GM12878 (cell line): ENCODE measurements around the gene COLQ. TPM values are rescaled to one million over a fixed set of nuclear protein-coding genes. Genes with fewer than 3 reads are reported as not detected.

Experiments used
- ATAC-seq: fragments of 200-7000 bp; cut with Tn5 transposase; 3 replicates; pipeline ENCODE4 v1.9.1; 2020; ENCODE audit warnings: mild to moderate bottlenecking, moderate library complexity
- BruUV-seq: library from RNA; stranded (reverse); fragments of 400-500 nt; replicated peaks from 2 replicates; lab custom pipeline; 2021; lab: Mats Ljungman, UMichigan
- CTCF ChIA-PET: fragments of 300-600 bp; sonication (Branson Sonifier 250); formaldehyde crosslinking; extraction: SDS; loops from one replicate; lab custom pipeline; 2021; ENCODE audit warnings: inconsistent platforms; lab: Yijun Ruan, JAX
- POLR2A ChIA-PET: fragments of 350-600 bp; formaldehyde crosslinking; extraction: SDS; loops from one replicate; lab custom pipeline; 2021; ENCODE audit warnings: inconsistent platforms; lab: Charles Lee
- RAD21 ChIA-PET: fragments of 300-600 bp; sonication (Branson Sonifier 250); formaldehyde crosslinking; loops from one replicate; lab custom pipeline; 2023; ENCODE audit warnings: antibody characterized with exemption; ENCODE audit not compliant: unreplicated experiment; lab: Charles Lee
- SMC1A ChIA-PET: fragments of 300-600 bp; sonication (Branson Sonifier 250); formaldehyde crosslinking; loops from one replicate; lab custom pipeline; 2023; ENCODE audit not compliant: unreplicated experiment, uncharacterized antibody; lab: Charles Lee
- DNase-seq: peaks from one replicate; pipeline ENCODE4 v3.0.0-alpha.2; 2011; ENCODE audit warnings: low read depth, low spot score
- FAIRE-seq: peaks from 3 replicates; lab custom pipeline; 2011; peaks lifted over from hg19 to GRCh38; lab: Jason Lieb, UNC
- H2AFZ ChIP-seq: 2 replicates; pipeline ENCODE4 v1.6.0; 2011; ENCODE audit warnings: low read depth, low read length, control low read depth; ENCODE audit not compliant: control insufficient read depth
- H3K27ac ChIP-seq: 2 replicates; pipeline ENCODE4 v1.5.1; 2011; ENCODE audit warnings: control low read depth; ENCODE audit not compliant: control insufficient read depth, insufficient read depth
- H3K27me3 ChIP-seq, 2 experiments: replicated peaks in 1 of 2; 2 replicates each; pipeline versions ENCODE4 v1.6.0 to v1.6.1; 2011; ENCODE audit warnings: low read length in 1 of 2; ENCODE audit not compliant: control insufficient read depth in 2 of 2, insufficient read depth in 2 of 2
- H3K36me3 ChIP-seq, 2 experiments: 2 replicates each; pipeline ENCODE4 v1.5.1; 2011; ENCODE audit warnings: low read length in 1 of 2; ENCODE audit not compliant: control insufficient read depth in 2 of 2, insufficient read depth in 2 of 2
- H3K4me1 ChIP-seq: 2 replicates; pipeline ENCODE4 v1.6.1; 2011; ENCODE audit warnings: mild to moderate bottlenecking, low read length, moderate library complexity, mixed read lengths; ENCODE audit not compliant: control insufficient read depth, insufficient read depth
- H3K4me2 ChIP-seq: 2 replicates; pipeline ENCODE4 v1.6.0; 2011; ENCODE audit warnings: control low read depth; ENCODE audit not compliant: control insufficient read depth, insufficient read depth
- H3K4me3 ChIP-seq: fragments of 200-600 bp; sonication (generic); 2 replicates; pipeline ENCODE4 v1.5.1; 2016
- H3K79me2 ChIP-seq: 2 replicates; pipeline ENCODE4 v1.6.0; 2011; ENCODE audit warnings: low read length; ENCODE audit not compliant: control insufficient read depth, insufficient read depth
- H3K9ac ChIP-seq: 2 replicates; pipeline ENCODE4 v1.8.0; 2011; ENCODE audit warnings: low read length, control low read depth, mixed read lengths; ENCODE audit not compliant: control insufficient read depth, insufficient read depth
- H3K9me3 ChIP-seq: replicated peaks from 3 replicates; pipeline ENCODE4 v1.5.1; 2011; ENCODE audit warnings: mild to moderate bottlenecking, low read length; ENCODE audit not compliant: control insufficient read depth, insufficient read depth
- H4K20me1 ChIP-seq: 2 replicates; pipeline ENCODE4 v1.6.0; 2011; ENCODE audit not compliant: control insufficient read depth, insufficient read depth
- DPF2 ChIP-seq: fragments of 450-650 bp; IDR thresholded peaks from 2 replicates; pipeline ENCODE4 v1.6.1; 2017; ENCODE audit warnings: mild to moderate bottlenecking
- ESRRA ChIP-seq: IDR thresholded peaks from 2 replicates; pipeline ENCODE4 v1.6.1; 2012; ENCODE audit warnings: mild to moderate bottlenecking, low read length, improper control_type of control experiment
- FOS ChIP-seq: IDR thresholded peaks from 3 replicates; pipeline ENCODE4 v1.6.1; 2011; ENCODE audit warnings: borderline replicate concordance; ENCODE audit not compliant: insufficient read length; ENCODE audit errors: extremely low read depth
- GATAD2B ChIP-seq: fragments of 450-650 bp; conservative IDR thresholded peaks from 2 replicates; pipeline ENCODE4 v1.6.1; 2017; ENCODE audit warnings: low read depth, mild to moderate bottlenecking, moderate library complexity
- HCFC1 ChIP-seq: fragments of 150-350 bp; IDR thresholded peaks from 2 replicates; pipeline ENCODE4 v1.6.1; 2014; ENCODE audit warnings: low read length
- MLLT1 ChIP-seq: fragments of 450-650 bp; IDR thresholded peaks from 2 replicates; pipeline ENCODE4 v1.6.1; 2016; ENCODE audit warnings: mild to moderate bottlenecking
- NR2F1 ChIP-seq: fragments of 450-650 bp; conservative IDR thresholded peaks from 2 replicates; pipeline ENCODE4 v1.6.1; 2017; ENCODE audit warnings: mild to moderate bottlenecking
- NRF1 ChIP-seq: conservative IDR thresholded peaks from 2 replicates; pipeline ENCODE4 v1.6.1; 2011; ENCODE audit warnings: mild to moderate bottlenecking, low read depth, low read length, improper control_type of control experiment
- SIX5 ChIP-seq: IDR thresholded peaks from 2 replicates; pipeline ENCODE4 v1.6.1; 2011; ENCODE audit warnings: mild to moderate bottlenecking, low read depth, low read length, moderate library complexity; ENCODE audit not compliant: severe bottlenecking
- WGBS: methylation state at CpG from one replicate; pipeline ENCODE4 v1.1.6; 2016; ENCODE audit warnings: low lambda C conversion rate; ENCODE audit not compliant: insufficient replicate concordance, insufficient coverage; ENCODE audit errors: missing lambda C conversion rate; 5-methylcytosine and 5-hydroxymethylcytosine counted together
- in situ Hi-C: fragments of 300-500 bp; cut with MboI; formaldehyde crosslinking; loops from 9 replicates; pipeline ENCODE4 v1.14.3; 2018; ENCODE audit warnings: mixed read lengths
- intact Hi-C: fragments of 100-400 bp; cut with micrococcal nuclease; formaldehyde crosslinking; loops from one replicate; pipeline ENCODE4 v1.14.2; 2022; ENCODE audit not compliant: unreplicated experiment
- polyA plus RNA-seq, 11 experiments: library from polyadenylated mRNA; depleted of rRNA in 4 of 11; unstranded in 6 of 11; stranded (reverse) in 5 of 11; fragments of >200 nt; fragmentation: Nextera tagmentation in 4 of 11; fragmentation: Illumina TruSeq in 1 of 11; extraction: Ambion mirVana in 4 of 11; extraction: Trizol in 1 of 11; gene quantifications; 1 replicate in 1 of 11; 2 replicates in 10 of 11; pipeline versions ENCODE4 v1.2.1 to v1.2.3, GENCODE V29; 2011 to 2016; ENCODE audit warnings: inconsistent platforms in 2 of 11, missing spikeins in 2 of 11, low read depth in 1 of 11
- total RNA-seq, 4 experiments: library from RNA; depleted of rRNA in 3 of 4; stranded (reverse); fragments of >200 nt in 3 of 4; fragmentation: Illumina TruSeq in 1 of 4; extraction: Trizol in 1 of 4; gene quantifications; 2 replicates each; pipeline versions ENCODE4 v1.2.1 to v1.2.3, GENCODE V29; 2013 to 2021

COLQ gene
- total and polyA plus RNA-seq, 10 of the 15 experiments (the other 5 are each of a cell fraction or from before 2014, with no cell fraction given): 0.13 to 2.7 (median 0.70) TPM

GRCh38 chr3:15453501-15453900 is 68.0 kb downstream of the COLQ start (continued):
- TF ChIP-seq NRF1: no peak

- BruUV-seq: no TSS peak
- Histone ChIP-seq H3K9ac (no peak overlapping the region), H3K4me1 (no peaks in the 10 kb centered on the region), H3K79me2 (no peaks in the 10 kb centered on the region), H3K27ac (no peak overlapping the region), H3K27me3 (no peaks in the 10 kb centered on the region), H3K4me3 (no peak overlapping the region), H3K9me3 (no peaks in the 10 kb centered on the region), H3K36me3 (no peaks in the 10 kb centered on the region), H3K4me2 (no peak overlapping the region), H2AFZ (no peak overlapping the region), H4K20me1 (no peaks in the 10 kb centered on the region)
- intact Hi-C loops: no loop called here
- ChIA-PET POLR2A (no interaction called here), CTCF (no interaction called here), SMC1A (no interaction called here), RAD21 (no interaction called here)
- no peak for DNase-seq
- no peak for ATAC-seq
- TF ChIP-seq HCFC1: no peak
- TF ChIP-seq FOS: no peak
- no peak for TF ChIP-seq SIX5
- no peak for TF ChIP-seq ESRRA
- no peak for TF ChIP-seq DPF2
- no peak for TF ChIP-seq MLLT1
- no peak for TF ChIP-seq NR2F1
- no peak for TF ChIP-seq GATAD2B
- in situ Hi-C loops: no loop called here
- 54% methylated on average over 5 of the region's 5 CpGs for WGBS
- FAIRE-seq: no peak
These were observed 68.5 kb downstream of the COLQ start for GRCh38 chr3:15452961-15453360.
